ENCODE results near the gene TGM5. TPM values are rescaled to one million over a fixed set of nuclear protein-coding genes. Genes with fewer than 3 reads are reported as not detected.

The TGM5 gene
- polyA plus RNA-seq, 1 experiment = not detected

DNA sequence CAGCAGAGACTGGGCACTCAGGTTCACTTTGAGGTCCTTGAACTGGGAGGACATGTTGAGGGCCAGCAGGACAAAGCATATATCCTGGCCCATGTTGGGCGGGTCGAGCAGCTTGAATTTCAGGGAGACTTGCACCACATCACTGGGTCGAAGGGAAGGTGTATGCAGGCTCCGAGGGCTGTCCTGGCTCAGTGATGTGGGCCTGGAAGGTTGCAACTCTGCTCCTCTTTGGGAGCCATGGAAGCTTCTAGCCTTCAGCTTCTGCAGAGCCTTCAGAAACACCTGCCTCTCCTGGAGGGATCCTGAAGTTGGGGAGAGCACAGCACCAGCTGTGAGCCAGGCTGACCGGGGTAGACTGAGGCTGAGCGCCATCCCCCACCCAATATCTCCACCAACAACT lies 31.2 kb downstream of the TGM5 start:
- no peak overlapping the region for H3K27ac ChIP-seq (ENCODE audit: low read depth, low read length)
- no peaks in the 10 kb centered on the region for H3K9me3 ChIP-seq (ENCODE audit: control insufficient read depth, insufficient read depth, low read length)
- no peak for DNase-seq (ENCODE audit: low read depth, low spot score)
- no peak overlapping the region for H3K4me3 ChIP-seq (ENCODE audit: low read depth, low read length)
- CTCF ChIA-PET = interaction anchor here (1.5 kb wide), 1 partner anchor 10 kb away, joined by 8 read pairs; no protein-coding TSS in a partner anchor
- TF ChIP-seq, protein P1, sequence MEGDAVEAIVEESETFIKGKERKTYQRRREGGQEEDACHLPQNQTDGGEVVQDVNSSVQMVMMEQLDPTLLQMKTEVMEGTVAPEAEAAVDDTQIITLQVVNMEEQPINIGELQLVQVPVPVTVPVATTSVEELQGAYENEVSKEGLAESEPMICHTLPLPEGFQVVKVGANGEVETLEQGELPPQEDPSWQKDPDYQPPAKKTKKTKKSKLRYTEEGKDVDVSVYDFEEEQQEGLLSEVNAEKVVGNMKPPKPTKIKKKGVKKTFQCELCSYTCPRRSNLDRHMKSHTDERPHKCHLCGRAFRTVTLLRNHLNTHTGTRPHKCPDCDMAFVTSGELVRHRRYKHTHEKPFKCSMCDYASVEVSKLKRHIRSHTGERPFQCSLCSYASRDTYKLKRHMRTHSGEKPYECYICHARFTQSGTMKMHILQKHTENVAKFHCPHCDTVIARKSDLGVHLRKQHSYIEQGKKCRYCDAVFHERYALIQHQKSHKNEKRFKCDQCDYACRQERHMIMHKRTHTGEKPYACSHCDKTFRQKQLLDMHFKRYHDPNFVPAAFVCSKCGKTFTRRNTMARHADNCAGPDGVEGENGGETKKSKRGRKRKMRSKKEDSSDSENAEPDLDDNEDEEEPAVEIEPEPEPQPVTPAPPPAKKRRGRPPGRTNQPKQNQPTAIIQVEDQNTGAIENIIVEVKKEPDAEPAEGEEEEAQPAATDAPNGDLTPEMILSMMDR (IDR thresholded peaks at IDR 0.05; ENCODE audit: low read depth, low read length) = no peak
- H3K27me3 ChIP-seq (ENCODE audit: control insufficient read depth, insufficient read depth, low read length) = peaks cover 42% of the 10 kb centered on the region
- POLR2A ChIA-PET = no interaction called here

DNA sequence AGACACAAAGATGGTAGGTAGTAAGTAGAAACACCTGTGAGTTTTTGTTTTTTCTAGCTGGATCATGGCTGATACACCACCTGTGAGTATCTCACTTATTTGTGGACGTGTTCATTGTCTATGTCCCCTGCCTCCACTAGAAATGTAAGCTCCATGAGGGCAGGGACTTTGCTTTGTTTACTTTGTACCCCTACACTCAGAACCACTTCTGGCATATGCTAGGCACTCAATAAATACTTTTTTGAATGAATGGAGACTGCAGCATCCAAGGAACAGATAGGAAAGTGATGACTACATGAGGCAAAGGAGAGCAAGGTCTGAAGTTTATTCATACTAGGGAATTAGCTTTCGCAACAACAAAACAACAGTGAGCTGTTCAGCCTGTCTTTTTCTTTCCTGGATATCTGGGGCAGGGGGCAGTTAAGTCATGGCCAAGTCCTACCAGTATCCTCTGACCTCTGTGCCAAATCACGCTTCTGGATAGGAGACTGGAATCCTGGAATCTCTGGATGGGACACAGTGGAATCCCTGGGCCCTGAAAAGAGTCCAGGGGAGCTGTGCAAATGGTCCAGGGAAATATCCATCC lies 34.3 kb downstream of the TGM5 start:
- Histone ChIP-seq H3K9me3 (ENCODE audit: control insufficient read depth, insufficient read depth, low read length) (no peaks in the 10 kb centered on the region), H3K4me3 (ENCODE audit: low read depth, low read length) (no peak overlapping the region), H3K27ac (ENCODE audit: low read depth, low read length) (no peak overlapping the region), H3K27me3 (ENCODE audit: control insufficient read depth, insufficient read depth, low read length) (peaks cover 43% of the 10 kb centered on the region)
- POLR2A ChIA-PET = no interaction called here
- CTCF ChIA-PET = interaction anchor here (1.8 kb wide), 1 partner anchor 53 kb away, joined by 9 read pairs; no protein-coding TSS in a partner anchor
- DNase-seq (ENCODE audit: low read depth, low spot score) = no peak
- TF ChIP-seq, protein P1 (IDR thresholded peaks at IDR 0.05; ENCODE audit: low read depth, low read length) = no peak

DNA sequence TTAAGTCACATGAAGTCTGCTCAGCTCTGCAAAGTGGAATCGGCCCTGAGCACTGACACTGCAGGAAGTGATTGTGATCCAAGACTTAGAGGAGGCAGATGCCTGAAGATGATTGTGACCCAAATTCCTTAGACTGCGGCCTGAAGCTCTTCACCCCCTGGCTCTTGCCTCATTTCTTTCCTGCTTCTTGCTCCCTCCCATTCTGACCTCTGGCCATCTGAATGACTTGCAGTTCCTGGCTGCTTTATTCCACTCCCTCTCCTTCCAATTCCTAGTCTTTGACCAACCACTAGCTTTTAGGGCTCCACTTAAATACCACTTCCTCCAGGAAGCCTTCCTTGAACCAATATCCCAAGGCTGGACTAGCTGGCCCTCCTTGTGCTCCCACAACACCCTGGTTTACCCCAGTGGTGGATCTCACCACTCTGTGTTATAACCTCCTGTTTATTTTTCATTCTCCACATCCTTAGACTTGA lies 36.0 kb downstream of the TGM5 start:
- CTCF ChIA-PET = interaction anchor here (0.9 to 3.1 kb wide), 2 partner anchors 27 to 55 kb away, joined by 3 to 17 read pairs; no protein-coding TSS in a partner anchor
- Histone ChIP-seq H3K27me3 (ENCODE audit: control insufficient read depth, insufficient read depth, low read length) (peaks cover 33% of the 10 kb centered on the region), H3K27ac (ENCODE audit: low read depth, low read length) (no peak overlapping the region), H3K9me3 (ENCODE audit: control insufficient read depth, insufficient read depth, low read length) (no peaks in the 10 kb centered on the region; the same call in 1 of the 2 replicates), H3K4me3 (ENCODE audit: low read depth, low read length) (no peak overlapping the region)
- POLR2A ChIA-PET = no interaction called here
- TF ChIP-seq, protein P1 (IDR thresholded peaks at IDR 0.05; ENCODE audit: low read depth, low read length) = no peak
- no peak for DNase-seq (ENCODE audit: low read depth, low spot score)

DNA sequence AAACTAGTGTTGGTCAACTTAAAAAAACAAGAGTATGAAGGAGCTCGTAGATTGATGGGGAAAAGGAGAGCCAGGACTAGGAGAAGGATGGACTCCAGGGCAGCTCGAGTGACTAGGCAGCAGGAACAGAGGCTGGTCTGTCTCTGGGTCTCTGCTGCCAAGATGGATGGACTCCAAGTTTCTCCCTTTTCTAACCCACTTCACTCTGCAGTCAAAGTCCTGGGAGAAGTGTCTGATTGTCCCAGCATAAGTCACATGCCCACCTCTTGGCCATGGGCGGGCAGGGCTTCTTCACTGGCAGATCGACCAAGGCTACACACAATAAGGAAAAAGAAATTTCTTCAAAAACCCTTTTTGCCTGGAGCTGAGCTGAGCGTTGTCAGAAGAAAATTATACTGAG lies 36.8 kb downstream of the TGM5 start:
- no peak for DNase-seq (ENCODE audit: low read depth, low spot score)
- Histone ChIP-seq H3K4me3 (ENCODE audit: low read depth, low read length) (no peak overlapping the region), H3K27ac (ENCODE audit: low read depth, low read length) (no peak overlapping the region), H3K27me3 (ENCODE audit: control insufficient read depth, insufficient read depth, low read length) (peaks cover 30% of the 10 kb centered on the region), H3K9me3 (ENCODE audit: control insufficient read depth, insufficient read depth, low read length) (no peaks in the 10 kb centered on the region; the same call in 1 of the 2 replicates)
- CTCF ChIA-PET = interaction anchor here (0.5 to 3.1 kb wide), 2 partner anchors 56 to 108 kb away, joined by 6 to 17 read pairs; no protein-coding TSS in a partner anchor
- POLR2A ChIA-PET = no interaction called here
- TF ChIP-seq, protein P1 (IDR thresholded peaks at IDR 0.05; ENCODE audit: low read depth, low read length) = no peak

Data from AG04450 (cell line).